Loucy (cell line): ENCODE data around the gene DLGAP3.

ENCODE experiments used
- H2AFZ ChIP-seq: fragments of 200-600 bp; sonication (generic); 2 replicates; pipeline ENCODE4 v1.6.0; 2016; ENCODE audit warnings: antibody characterized with exemption, mild to moderate bottlenecking, low read length, moderate library complexity
- H3F3A ChIP-seq: fragments of 200-600 bp; 2 replicates; pipeline ENCODE4 v1.6.0; 2016; ENCODE audit warnings: antibody characterized with exemption, low read depth, mild to moderate bottlenecking
- H3K27me3 ChIP-seq: fragments of 200-600 bp; sonication (generic); 2 replicates; pipeline ENCODE4 v1.6.1; 2014; ENCODE audit warnings: low read length, mild to moderate bottlenecking; ENCODE audit not compliant: insufficient read depth, poor library complexity, severe bottlenecking
- H3K36me3 ChIP-seq: fragments of 200-600 bp; sonication (generic); 2 replicates; pipeline ENCODE4 v1.6.1; 2016; ENCODE audit warnings: low read length; ENCODE audit not compliant: insufficient read depth
- H3K4me1 ChIP-seq: fragments of 200-600 bp; sonication (generic); 2 replicates; pipeline ENCODE4 v1.5.1; 2014; ENCODE audit warnings: low read length, mild to moderate bottlenecking; ENCODE audit not compliant: insufficient read depth, poor library complexity, severe bottlenecking
- H3K4me2 ChIP-seq: fragments of 200-600 bp; sonication (generic); 2 replicates; pipeline ENCODE4 v1.6.0; 2014; ENCODE audit warnings: antibody characterized with exemption, low read length, low read depth, mild to moderate bottlenecking; ENCODE audit not compliant: poor library complexity, severe bottlenecking
- H3K4me3 ChIP-seq: fragments of 200-600 bp; sonication (generic); 2 replicates; pipeline ENCODE4 v1.5.1; 2014; ENCODE audit warnings: low read length, mild to moderate bottlenecking, mixed read lengths; ENCODE audit not compliant: poor library complexity, severe bottlenecking
- H3K79me2 ChIP-seq: fragments of 200-600 bp; sonication (generic); 2 replicates; pipeline ENCODE4 v1.6.1; 2014; ENCODE audit warnings: low read length; ENCODE audit not compliant: insufficient read depth
- H3K9ac ChIP-seq: fragments of 200-600 bp; sonication (generic); 2 replicates; pipeline ENCODE4 v1.6.0; 2014; ENCODE audit warnings: mild to moderate bottlenecking, low read depth, low read length, moderate library complexity; ENCODE audit not compliant: poor library complexity, severe bottlenecking
- H3K9me2 ChIP-seq: fragments of 200-600 bp; sonication (generic); replicated peaks from 2 replicates; pipeline ENCODE4 v1.6.1; 2016; ENCODE audit warnings: low read depth, low read length, mixed read lengths
- H3K9me3 ChIP-seq: fragments of 200-600 bp; sonication (generic); 2 replicates; pipeline ENCODE4 v1.6.1; 2014; ENCODE audit warnings: mild to moderate bottlenecking, antibody characterized with exemption, low read length, low read depth; ENCODE audit not compliant: insufficient read depth
- H4K20me1 ChIP-seq: fragments of 200-600 bp; sonication (generic); 2 replicates; pipeline ENCODE4 v1.6.0; 2014; ENCODE audit warnings: antibody characterized with exemption, low read length, mild to moderate bottlenecking; ENCODE audit not compliant: insufficient read depth, poor library complexity, severe bottlenecking
- EZH2phosphoT487 ChIP-seq: fragments of 200-600 bp; IDR thresholded peaks from 2 replicates; pipeline ENCODE4 v1.6.1; 2018; ENCODE audit warnings: antibody characterized with exemption, mild to moderate bottlenecking, moderate library complexity, borderline replicate concordance
- TF ChIP-seq, protein P1 (sequence below): fragments of 200-600 bp; sonication (generic); conservative IDR thresholded peaks from 2 replicates; pipeline ENCODE4 v1.5.1; 2014; ENCODE audit warnings: mild to moderate bottlenecking, antibody characterized with exemption, low read length

Gene DLGAP3

DNA sequence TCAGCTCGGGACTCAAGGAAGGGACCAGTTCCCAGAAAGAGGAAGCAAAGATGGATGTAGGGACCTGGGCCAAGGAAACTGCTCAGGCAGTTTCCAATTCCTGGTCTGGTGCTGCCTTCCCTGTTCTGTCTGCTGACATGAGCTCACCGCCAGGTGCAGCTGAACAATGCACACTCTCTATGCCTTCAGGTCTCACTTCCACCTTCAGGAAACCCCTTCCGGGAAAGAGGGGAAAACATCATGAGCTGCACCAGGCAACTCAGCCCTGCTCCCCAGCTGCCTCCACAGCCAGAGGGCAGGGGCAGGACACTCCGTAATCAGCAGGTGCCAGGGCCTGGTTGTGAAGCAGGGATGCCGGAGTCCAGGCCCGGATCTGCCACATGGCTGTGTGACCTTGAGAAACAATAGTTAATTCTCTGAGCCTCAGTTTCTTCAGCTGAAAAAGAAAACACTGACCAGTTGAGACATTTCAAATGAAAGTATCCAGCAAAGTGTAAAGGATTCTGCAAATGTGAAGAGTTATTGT, 97.7 kb downstream of the DLGAP3 start:
- H3K4me1 ChIP-seq = no peaks in the 10 kb centered on the region
- H3K27me3 ChIP-seq = no peaks in the 10 kb centered on the region
- no peaks in the 10 kb centered on the region for H3K9me3 ChIP-seq
- H3K4me2 ChIP-seq = no peak overlapping the region
- H4K20me1 ChIP-seq = no peaks in the 10 kb centered on the region
- TF ChIP-seq, protein P1, sequence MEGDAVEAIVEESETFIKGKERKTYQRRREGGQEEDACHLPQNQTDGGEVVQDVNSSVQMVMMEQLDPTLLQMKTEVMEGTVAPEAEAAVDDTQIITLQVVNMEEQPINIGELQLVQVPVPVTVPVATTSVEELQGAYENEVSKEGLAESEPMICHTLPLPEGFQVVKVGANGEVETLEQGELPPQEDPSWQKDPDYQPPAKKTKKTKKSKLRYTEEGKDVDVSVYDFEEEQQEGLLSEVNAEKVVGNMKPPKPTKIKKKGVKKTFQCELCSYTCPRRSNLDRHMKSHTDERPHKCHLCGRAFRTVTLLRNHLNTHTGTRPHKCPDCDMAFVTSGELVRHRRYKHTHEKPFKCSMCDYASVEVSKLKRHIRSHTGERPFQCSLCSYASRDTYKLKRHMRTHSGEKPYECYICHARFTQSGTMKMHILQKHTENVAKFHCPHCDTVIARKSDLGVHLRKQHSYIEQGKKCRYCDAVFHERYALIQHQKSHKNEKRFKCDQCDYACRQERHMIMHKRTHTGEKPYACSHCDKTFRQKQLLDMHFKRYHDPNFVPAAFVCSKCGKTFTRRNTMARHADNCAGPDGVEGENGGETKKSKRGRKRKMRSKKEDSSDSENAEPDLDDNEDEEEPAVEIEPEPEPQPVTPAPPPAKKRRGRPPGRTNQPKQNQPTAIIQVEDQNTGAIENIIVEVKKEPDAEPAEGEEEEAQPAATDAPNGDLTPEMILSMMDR = no peak
- TF ChIP-seq EZH2phosphoT487 = no peak
- no peaks in the 10 kb centered on the region for H3F3A ChIP-seq
- H3K9me2 ChIP-seq = no peaks in the 10 kb centered on the region
- no peak overlapping the region for H2AFZ ChIP-seq
- H3K4me3 ChIP-seq = no peak overlapping the region
- H3K79me2 ChIP-seq = no peaks in the 10 kb centered on the region
- no peak overlapping the region for H3K9ac ChIP-seq
- no peaks in the 10 kb centered on the region for H3K36me3 ChIP-seq

DNA sequence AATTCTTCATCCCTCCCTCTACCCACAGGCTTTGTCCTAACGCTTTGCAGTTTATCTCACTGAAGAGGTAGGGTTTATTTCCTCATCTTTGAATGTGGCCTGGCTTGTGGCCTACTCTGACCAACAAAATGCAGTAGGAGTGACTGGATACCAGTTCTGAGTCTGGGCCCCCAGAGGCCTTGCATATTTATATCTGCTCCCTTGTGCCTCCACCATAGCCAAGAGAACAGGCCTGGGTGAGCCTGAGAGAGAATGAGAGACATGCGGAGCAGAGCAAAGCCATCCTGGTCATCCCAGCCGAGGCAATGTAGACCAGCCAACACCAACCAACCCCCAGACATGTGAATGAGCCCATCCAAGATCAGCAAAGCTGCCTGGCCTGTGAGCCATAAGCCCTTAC, 100.2 kb downstream of the DLGAP3 start:
- H2AFZ ChIP-seq = no peak overlapping the region
- H3K4me3 ChIP-seq = no peak overlapping the region
- H3K4me2 ChIP-seq = no peak overlapping the region
- no peaks in the 10 kb centered on the region for H3K9me2 ChIP-seq
- no peaks in the 10 kb centered on the region for H3K4me1 ChIP-seq
- H3K9me3 ChIP-seq = no peaks in the 10 kb centered on the region
- H3F3A ChIP-seq = no peaks in the 10 kb centered on the region
- no peaks in the 10 kb centered on the region for H3K36me3 ChIP-seq
- TF ChIP-seq, protein P1 = no peak
- TF ChIP-seq EZH2phosphoT487 = no peak
- H3K27me3 ChIP-seq = no peaks in the 10 kb centered on the region
- no peaks in the 10 kb centered on the region for H4K20me1 ChIP-seq
- H3K9ac ChIP-seq = no peak overlapping the region
- no peaks in the 10 kb centered on the region for H3K79me2 ChIP-seq

DNA sequence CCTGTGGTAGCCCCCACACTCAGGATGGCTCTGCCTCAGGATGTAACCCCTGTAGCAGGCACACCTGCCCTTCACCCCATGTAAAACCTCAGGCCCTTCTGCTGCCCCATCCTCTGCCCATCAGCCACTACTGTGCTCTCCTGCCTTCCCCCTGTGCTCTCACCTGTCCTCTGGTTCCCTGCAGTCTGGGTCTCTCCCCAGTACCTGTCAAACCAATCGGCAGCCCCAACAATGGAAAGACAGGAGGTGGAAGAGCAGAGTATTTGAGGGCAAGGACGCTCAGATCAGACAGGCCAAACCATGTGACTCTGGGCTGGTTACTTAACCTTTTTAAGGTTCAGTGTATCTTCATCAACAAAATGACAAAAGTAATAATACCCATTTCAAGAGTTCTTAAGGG, 100.8 kb downstream of the DLGAP3 start:
- H4K20me1 ChIP-seq = no peaks in the 10 kb centered on the region
- no peak overlapping the region for H3K4me2 ChIP-seq
- H3K4me3 ChIP-seq = no peak overlapping the region
- H3F3A ChIP-seq = no peaks in the 10 kb centered on the region
- no peaks in the 10 kb centered on the region for H3K27me3 ChIP-seq
- no peak overlapping the region for H3K9ac ChIP-seq
- no peaks in the 10 kb centered on the region for H3K4me1 ChIP-seq
- H2AFZ ChIP-seq = no peak overlapping the region
- no peaks in the 10 kb centered on the region for H3K36me3 ChIP-seq
- no peaks in the 10 kb centered on the region for H3K79me2 ChIP-seq
- H3K9me2 ChIP-seq = no peaks in the 10 kb centered on the region
- TF ChIP-seq EZH2phosphoT487 = no peak
- no peaks in the 10 kb centered on the region for H3K9me3 ChIP-seq

DNA sequence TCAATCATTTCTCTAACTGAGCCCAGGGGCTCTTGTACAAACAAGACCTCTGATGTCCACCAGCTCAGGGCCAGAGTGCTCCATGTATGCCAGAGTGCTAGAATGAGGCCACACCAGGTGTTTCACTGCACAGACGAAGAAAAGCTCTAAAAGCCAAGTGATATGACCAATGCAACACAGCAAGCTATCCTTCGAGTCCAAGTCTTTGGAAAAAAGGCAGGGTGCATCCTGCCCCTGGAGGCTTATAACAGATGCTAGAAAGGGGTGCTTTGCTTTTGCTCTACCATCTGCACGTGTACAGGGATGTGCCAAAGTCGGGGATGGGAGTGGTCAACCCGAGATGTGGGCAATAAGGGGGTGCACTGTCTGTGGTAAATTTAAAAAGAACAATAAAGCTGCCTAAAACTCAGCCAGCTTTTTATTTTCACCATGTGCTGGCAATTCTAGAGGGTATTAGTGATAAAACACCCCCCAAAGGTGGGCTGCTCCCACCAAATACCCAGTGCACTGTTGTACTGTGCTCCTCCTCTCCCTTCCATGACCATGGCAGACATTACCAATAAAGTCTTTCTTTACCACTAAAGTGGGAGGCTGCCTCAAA, 102.0 kb downstream of the DLGAP3 start:
- no peak overlapping the region for H3K4me2 ChIP-seq
- H2AFZ ChIP-seq = no peak overlapping the region
- TF ChIP-seq EZH2phosphoT487 = no peak
- TF ChIP-seq, protein P1 = no peak
- H3K79me2 ChIP-seq = no peaks in the 10 kb centered on the region
- no peaks in the 10 kb centered on the region for H3K9me2 ChIP-seq
- no peak overlapping the region for H3K4me3 ChIP-seq
- H3K36me3 ChIP-seq = no peaks in the 10 kb centered on the region
- H3F3A ChIP-seq = no peaks in the 10 kb centered on the region
- H3K9ac ChIP-seq = no peak overlapping the region
- no peaks in the 10 kb centered on the region for H3K9me3 ChIP-seq
- no peaks in the 10 kb centered on the region for H3K4me1 ChIP-seq
- no peaks in the 10 kb centered on the region for H3K27me3 ChIP-seq
- H4K20me1 ChIP-seq = no peaks in the 10 kb centered on the region
